Testis (tissue), 3 donors: Measurements from ENCODE around the gene RUNX3. TPM values are rescaled to one million over a fixed set of nuclear protein-coding genes. Genes with fewer than 3 reads are reported as not detected.
A peak's percentile ranks its signal among the peaks of the same experiment; 100 is the strongest.

Source experiments
- DNase-seq: peaks from one replicate; pipeline ENCODE4 v3.0.0-alpha.2; 2019
- H3K27ac ChIP-seq, 2 donors: fragments of 200-600 bp; sonication (generic); one replicate each; pipeline ENCODE4 v1.5.1; 2019
- H3K27me3 ChIP-seq: fragments of 200-600 bp; sonication (generic); one replicate; pipeline ENCODE4 v1.5.1; 2019
- H3K36me3 ChIP-seq: fragments of 200-600 bp; sonication (generic); one replicate; pipeline ENCODE4 v1.5.1; 2017; ENCODE audit warnings: low read depth; ENCODE audit errors: missing control alignments
- H3K4me1 ChIP-seq: fragments of 200-600 bp; sonication (generic); one replicate; pipeline ENCODE4 v1.5.1; 2019
- H3K4me3 ChIP-seq, 2 donors: fragments of 200-600 bp; sonication (generic); one replicate each; pipeline ENCODE4 v1.5.1; 2017 to 2019
- H3K9me3 ChIP-seq: fragments of 200-600 bp; sonication (generic); one replicate; pipeline ENCODE4 v1.5.1; 2017
- CTCF ChIP-seq, 3 experiments: fragments of 450-650 bp in 2 of 3; fragments of 200-600 bp in 1 of 3; sonication (generic) in 1 of 3; IDR thresholded peaks; one replicate each; pipeline ENCODE4 v1.5.1; 2016 to 2019; ENCODE audit warnings: antibody characterized with exemption in 3 of 3, mild to moderate bottlenecking in 2 of 3, moderate library complexity in 1 of 3
- POLR2A ChIP-seq: fragments of 450-650 bp; IDR thresholded peaks from one replicate; pipeline ENCODE4 v1.6.1; 2017; ENCODE audit warnings: antibody characterized with exemption, mild to moderate bottlenecking, moderate library complexity
- WGBS, 2 donors: methylation state at CpG; one replicate each; pipeline ENCODE4 v1.1.5; 2018; 5-methylcytosine and 5-hydroxymethylcytosine counted together
- intact Hi-C: fragments of 100-400 bp; cut with DNase I; formaldehyde crosslinking; loops from one replicate; pipeline ENCODE4 v1.15.1; 2023; ENCODE audit warnings: low total_unique reads
- microRNA-seq, 2 donors: library from miRNA; unstranded; fragments of <30 nt; microRNA quantifications; one replicate each; pipeline ENCODE4, GENCODE V29; 2016; ENCODE audit warnings: borderline number of aligned reads in 2 of 2, borderline replicate concordance in 1 of 2
- polyA plus RNA-seq: library from polyadenylated mRNA; stranded (reverse); fragments of 350-450 nt; fragmentation: Illumina TruSeq; extraction: RNeasy Lipid Tissue Mini Kit (QIAGEN cat#74804); gene quantifications from one replicate; pipeline ENCODE4 v1.2.3, GENCODE V29; 2014; ENCODE audit warnings: low read depth, low replicate concordance; ENCODE audit not compliant: insufficient read depth
- small RNA-seq, 2 donors: library from RNA; depleted of rRNA; stranded (forward); fragments of <200 nt; gene quantifications; one replicate each; pipeline ENCODE3, GENCODE V24; 2016
- total RNA-seq, 2 donors: library from RNA; depleted of rRNA; stranded (reverse); fragments of >200 nt; gene quantifications; one replicate each; pipeline ENCODE4 v1.2.3, GENCODE V29; 2016

The RUNX3 gene
- total and polyA plus RNA-seq, 3 donors from 2014 or later, result 5.1 to 6.4 (median 5.7) TPM

- no peak overlapping the region for H3K4me3 ChIP-seq
- TF ChIP-seq POLR2A, result no peak
- no peak for TF ChIP-seq CTCF (IDR thresholded peaks at IDR 0.05)
- H3K27ac ChIP-seq, result no peak overlapping the region
- H3K9me3 ChIP-seq, result no peaks in the 10 kb centered on the region
- intact Hi-C loops, result no loop called here
- H3K27me3 ChIP-seq, result no peaks in the 10 kb centered on the region
- 68 to 71% methylated on average over 6 of the region's 6 CpGs for WGBS, 2 donors
- DNase-seq, result no peak
- H3K36me3 ChIP-seq, result no peaks in the 10 kb centered on the region
- H3K4me1 ChIP-seq, result no peaks in the 10 kb centered on the region
Observed at GRCh38 chr1:24853649-24854048, 76.4 kb downstream of the RUNX3 start.

GRCh38 chr1:24850328-24850920 is 79.7 kb downstream of the RUNX3 start:
- Histone ChIP-seq H3K9me3 (no peaks in the 10 kb centered on the region), H3K27me3 (no peaks in the 10 kb centered on the region), H3K27ac (no peak overlapping the region), H3K36me3 (no peaks in the 10 kb centered on the region), H3K4me1 (peaks cover 7% of the 10 kb centered on the region), H3K4me3 (no peak overlapping the region)
- intact Hi-C loops, result no loop called here
- DNase-seq, result no peak
- WGBS, 2 donors, result 76 to 88% methylated on average over 6 of the region's 6 CpGs
- TF ChIP-seq POLR2A (no peak), CTCF (IDR thresholded peaks at IDR 0.05) (no peak)

DNA sequence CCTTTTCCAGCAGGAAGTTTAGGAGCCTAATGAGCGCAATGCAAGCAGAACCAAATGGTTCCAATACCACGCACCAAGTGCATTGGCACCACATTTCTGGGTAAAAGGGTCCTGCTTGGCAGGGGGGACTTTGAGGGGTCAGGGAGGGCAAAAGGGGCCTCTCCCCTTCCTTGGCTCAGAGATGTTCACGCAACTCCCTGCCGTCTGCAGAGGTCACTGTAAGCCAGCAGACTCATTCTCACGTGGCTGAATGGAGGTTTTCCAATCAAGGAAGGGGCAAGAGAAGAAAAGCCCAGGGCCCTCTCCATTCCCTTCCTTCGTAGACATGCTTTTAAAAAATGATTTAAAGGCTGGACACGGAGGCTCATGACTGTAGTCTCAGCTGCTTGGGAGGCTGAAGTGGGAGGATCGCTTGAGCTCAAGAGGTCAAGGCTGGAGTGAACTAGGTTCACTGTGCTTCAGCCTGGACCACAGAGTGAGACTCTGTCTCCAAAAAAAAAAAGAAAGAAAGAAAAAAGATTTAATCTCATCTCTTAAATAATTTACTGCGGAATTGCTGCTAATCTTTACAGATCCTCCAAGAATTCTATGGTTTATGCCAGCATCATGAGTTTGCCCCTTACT is 80.3 kb downstream of the RUNX3 start:
- Histone ChIP-seq H3K9me3 (no peaks in the 10 kb centered on the region), H3K4me3 (no peak overlapping the region), H3K27ac (no peak overlapping the region), H3K27me3 (no peaks in the 10 kb centered on the region), H3K4me1 (peaks cover 7% of the 10 kb centered on the region), H3K36me3 (no peaks in the 10 kb centered on the region)
- intact Hi-C loops, result loop anchor here (10.0 kb wide), 1 partner anchor 355 kb away; no protein-coding TSS in a partner anchor
- 50 to 52% methylated on average over 9 of the region's 9 CpGs for WGBS, 2 donors
- DNase-seq, result peak; percentile 33
- TF ChIP-seq POLR2A, result no peak

Small RNA genes lying within 50 kb of the gene (microRNA-seq; reads per million reads assigned to microRNA genes)
- gene MIR6731, result 0 reads per million in 2 donors

Small RNA genes lying within 50 kb of the gene (small RNA-seq; reads per million reads assigned to genes)
- gene MIR6731, result 0 reads per million in 2 donors

Other genes starting within 250 kb of the RUNX3 start
- 10 to 100 TPM; 47.2 to 48.8 TPM for gene CLIC4, start 184.8 kb downstream of the RUNX3 start, total RNA-seq
- 72.4 TPM for gene CLIC4, start 184.8 kb downstream of the RUNX3 start, polyA plus RNA-seq